Measurements from ENCODE around the gene DDC. TPM values are rescaled to one million over a fixed set of nuclear protein-coding genes. Genes with fewer than 3 reads are reported as not detected.

DDC gene
- total RNA-seq, 1 donor from 2014 or later = not detected

DNA sequence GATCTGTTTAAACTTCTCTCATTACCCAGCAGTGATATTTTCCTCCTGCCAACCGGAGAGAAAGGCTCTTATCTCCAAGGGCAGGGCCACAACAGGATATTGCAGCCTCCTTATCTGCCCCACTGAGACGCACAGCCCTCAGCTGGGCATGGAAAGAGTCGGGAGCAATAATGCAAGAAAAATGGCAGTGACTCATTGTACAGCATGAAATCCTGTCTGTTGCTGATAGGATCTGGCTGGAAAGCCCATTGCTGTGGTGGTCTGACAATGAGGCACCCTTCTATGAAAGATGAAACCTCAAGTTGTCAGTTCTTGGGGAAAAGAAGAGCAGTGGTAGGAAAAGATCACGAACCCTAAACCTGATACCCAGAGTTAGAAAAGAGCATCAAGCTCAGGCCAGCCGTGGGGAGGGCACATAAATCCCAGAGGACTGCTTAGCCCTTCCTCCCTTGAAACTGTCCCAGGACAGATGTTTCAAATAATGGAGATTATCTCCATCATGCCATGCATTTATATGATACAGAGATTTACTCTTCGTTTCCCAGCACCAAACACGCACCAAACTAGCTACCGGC, 68.0 kb downstream of the DDC start:
- H3K9me3 Mint-ChIP-seq = no peaks in the 10 kb centered on the region
- peak overlapping the region; percentile 24 for H3K27ac Mint-ChIP-seq
- peaks cover 15% of the 10 kb centered on the region for H3K27me3 Mint-ChIP-seq (ENCODE audit: low read depth)
- H3K4me3 Mint-ChIP-seq (ENCODE audit: low read depth) = no peak overlapping the region
- no peaks in the 10 kb centered on the region for H3K36me3 Mint-ChIP-seq (ENCODE audit: low read depth)
- intact Hi-C loops (cut with micrococcal nuclease) = loop anchor here (2.0 kb wide), 1 partner anchor 34 kb away; no protein-coding TSS in a partner anchor
- DNase-seq (ENCODE audit: low spot score) = no peak
- H3K4me1 Mint-ChIP-seq (ENCODE audit: low read depth) = peaks cover 17% of the 10 kb centered on the region

DNA sequence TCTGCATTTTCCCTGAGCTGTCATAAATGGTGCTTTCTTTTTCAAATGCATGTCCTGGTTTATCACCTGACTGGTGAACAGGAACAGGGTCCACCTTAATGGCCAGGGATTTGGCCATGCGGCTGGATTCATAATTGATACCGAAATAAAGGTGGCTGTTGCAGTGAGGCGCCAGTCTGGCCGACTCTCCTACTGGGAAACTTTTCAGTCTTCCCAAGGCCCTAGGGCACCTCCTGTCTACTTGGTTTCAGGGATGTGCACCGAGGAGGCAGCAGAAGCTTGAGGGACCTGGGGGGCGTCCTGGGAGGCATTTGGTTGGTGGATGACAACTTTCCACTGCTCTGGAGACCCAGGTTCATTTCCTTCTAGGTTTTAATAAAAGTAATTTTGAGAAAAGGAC, 68.6 kb downstream of the DDC start:
- DNase-seq (ENCODE audit: low spot score) = no peak
- H3K9me3 Mint-ChIP-seq = no peaks in the 10 kb centered on the region
- no peak overlapping the region for H3K27ac Mint-ChIP-seq
- H3K27me3 Mint-ChIP-seq (ENCODE audit: low read depth) = peaks cover 15% of the 10 kb centered on the region
- H3K4me3 Mint-ChIP-seq (ENCODE audit: low read depth) = no peak overlapping the region
- peaks cover 17% of the 10 kb centered on the region for H3K4me1 Mint-ChIP-seq (ENCODE audit: low read depth)
- intact Hi-C loops (cut with micrococcal nuclease) = loop anchor here (2.0 kb wide), 1 partner anchor 34 kb away; no protein-coding TSS in a partner anchor
- no peaks in the 10 kb centered on the region for H3K36me3 Mint-ChIP-seq (ENCODE audit: low read depth)

DNA sequence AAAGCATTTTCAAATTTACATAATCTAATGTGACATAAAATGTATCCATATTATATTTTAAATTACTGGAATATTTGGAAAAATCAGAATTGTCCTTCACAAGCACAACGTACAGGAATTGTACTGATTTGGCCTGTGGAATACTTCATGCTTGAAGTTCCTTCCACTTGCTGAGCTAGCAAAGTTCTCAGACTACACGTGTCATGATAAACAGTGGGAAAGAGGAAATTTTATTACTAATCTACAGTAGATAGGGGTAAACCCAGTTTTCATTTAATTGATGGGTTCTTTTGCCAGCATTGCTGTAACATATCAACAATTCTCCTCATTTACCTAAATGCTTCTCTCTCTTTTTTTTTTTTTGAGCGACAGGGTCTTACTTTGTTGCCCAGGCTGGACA, 69.5 kb downstream of the DDC start:
- DNase-seq (ENCODE audit: low spot score) = no peak
- Mint-ChIP-seq H3K9me3 (no peaks in the 10 kb centered on the region), H3K27ac (no peak overlapping the region), H3K4me1 (ENCODE audit: low read depth) (peaks cover 17% of the 10 kb centered on the region), H3K36me3 (ENCODE audit: low read depth) (no peaks in the 10 kb centered on the region), H3K4me3 (ENCODE audit: low read depth) (no peak overlapping the region), H3K27me3 (ENCODE audit: low read depth) (peaks cover 12% of the 10 kb centered on the region)
- intact Hi-C loops (cut with micrococcal nuclease) = loop anchor here (2.0 kb wide), 1 partner anchor 35 kb away; no protein-coding TSS in a partner anchor

DNA sequence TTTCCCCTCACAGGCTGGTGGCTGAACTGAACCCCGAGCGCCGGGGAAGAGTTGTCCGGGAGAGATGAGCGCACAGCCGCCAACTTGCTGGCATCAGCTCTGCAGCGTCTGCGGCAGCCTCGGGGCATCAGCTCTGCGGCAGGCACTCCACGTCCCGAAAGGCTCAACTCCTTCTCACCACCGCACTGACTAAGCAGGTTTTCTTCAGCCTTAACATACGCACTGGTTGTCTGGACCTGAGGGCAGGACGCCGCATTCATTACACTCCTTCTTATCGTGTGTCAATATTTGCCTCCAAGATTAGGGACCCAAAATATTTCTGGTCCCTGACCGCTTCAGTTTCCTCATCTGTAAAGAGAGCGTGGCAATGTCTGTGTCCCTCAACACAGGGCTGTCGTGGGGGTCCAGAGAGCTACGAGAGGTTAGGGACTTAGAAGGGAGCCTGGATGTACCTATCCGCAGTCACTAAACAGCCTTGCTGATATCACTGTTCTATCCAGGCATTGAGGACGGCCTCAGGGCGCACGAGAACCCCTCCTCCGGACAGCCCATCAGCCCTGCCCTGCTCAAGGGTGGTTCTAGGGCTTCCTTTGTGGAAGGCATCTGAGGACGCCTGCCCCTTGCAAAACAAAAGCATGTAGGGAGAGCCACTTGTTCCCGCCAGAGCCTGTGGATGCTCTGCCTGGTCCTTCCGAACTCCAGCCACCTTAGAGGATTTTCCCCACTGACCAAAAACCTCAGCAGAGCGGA, 72.3 kb downstream of the DDC start:
- Mint-ChIP-seq H3K27me3 (ENCODE audit: low read depth) (peaks cover 12% of the 10 kb centered on the region), H3K27ac (no peak overlapping the region), H3K9me3 (no peaks in the 10 kb centered on the region), H3K4me3 (ENCODE audit: low read depth) (no peak overlapping the region), H3K36me3 (ENCODE audit: low read depth) (no peaks in the 10 kb centered on the region), H3K4me1 (ENCODE audit: low read depth) (peaks cover 17% of the 10 kb centered on the region)
- intact Hi-C loops (cut with micrococcal nuclease) = no loop called here
- DNase-seq (ENCODE audit: low spot score) = no peak

DNA sequence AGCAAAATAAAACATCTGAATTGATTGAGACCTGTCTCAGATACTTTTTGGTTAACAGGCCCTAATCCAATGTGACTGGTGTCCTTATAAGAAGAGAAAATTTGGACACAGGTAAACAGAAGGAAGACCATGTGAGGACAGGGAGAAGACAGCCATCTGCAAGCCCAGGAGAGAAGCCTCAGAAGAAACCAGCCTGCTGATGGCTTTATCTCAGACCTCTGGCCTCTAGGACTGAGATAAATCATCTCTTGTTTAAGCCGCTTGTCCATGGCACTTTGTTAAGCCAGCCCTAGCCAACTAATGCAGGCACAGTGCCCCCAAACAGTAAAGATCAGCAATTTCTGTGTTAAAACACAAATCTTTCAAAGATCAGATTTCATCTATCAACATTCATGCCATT, 73.3 kb downstream of the DDC start:
- Mint-ChIP-seq H3K36me3 (ENCODE audit: low read depth) (no peaks in the 10 kb centered on the region), H3K27ac (no peak overlapping the region), H3K4me3 (ENCODE audit: low read depth) (no peak overlapping the region), H3K4me1 (ENCODE audit: low read depth) (peaks cover 9% of the 10 kb centered on the region), H3K27me3 (ENCODE audit: low read depth) (peaks cover 7% of the 10 kb centered on the region), H3K9me3 (no peaks in the 10 kb centered on the region)
- intact Hi-C loops (cut with micrococcal nuclease) = no loop called here
- no peak for DNase-seq (ENCODE audit: low spot score)

DNA sequence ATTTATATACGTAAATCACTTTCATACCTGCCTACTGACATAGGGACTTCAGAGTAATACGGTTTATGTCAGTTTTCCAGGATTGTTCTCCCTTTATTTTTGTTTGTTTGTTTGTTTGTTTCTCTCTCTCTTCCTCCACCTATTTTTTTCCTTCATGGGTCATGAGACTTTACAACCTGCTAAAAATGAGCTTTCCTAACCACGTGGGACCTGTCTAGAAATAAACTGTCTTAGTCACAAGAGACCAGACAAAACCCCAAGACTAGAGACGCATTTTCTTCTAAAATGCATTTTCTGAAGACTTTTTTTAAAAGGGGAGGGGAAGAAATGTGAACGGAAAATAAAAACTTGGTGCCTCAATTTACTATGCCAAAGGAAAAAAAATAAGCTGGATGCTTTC, 74.0 kb downstream of the DDC start:
- H3K27me3 Mint-ChIP-seq (ENCODE audit: low read depth) = peaks cover 6% of the 10 kb centered on the region
- intact Hi-C loops (cut with micrococcal nuclease) = no loop called here
- no peak overlapping the region for H3K4me3 Mint-ChIP-seq (ENCODE audit: low read depth)
- H3K9me3 Mint-ChIP-seq = no peaks in the 10 kb centered on the region
- H3K27ac Mint-ChIP-seq = no peak overlapping the region
- peaks cover 3% of the 10 kb centered on the region for H3K4me1 Mint-ChIP-seq (ENCODE audit: low read depth)
- DNase-seq (ENCODE audit: low spot score) = no peak
- H3K36me3 Mint-ChIP-seq (ENCODE audit: low read depth) = no peaks in the 10 kb centered on the region

DNA sequence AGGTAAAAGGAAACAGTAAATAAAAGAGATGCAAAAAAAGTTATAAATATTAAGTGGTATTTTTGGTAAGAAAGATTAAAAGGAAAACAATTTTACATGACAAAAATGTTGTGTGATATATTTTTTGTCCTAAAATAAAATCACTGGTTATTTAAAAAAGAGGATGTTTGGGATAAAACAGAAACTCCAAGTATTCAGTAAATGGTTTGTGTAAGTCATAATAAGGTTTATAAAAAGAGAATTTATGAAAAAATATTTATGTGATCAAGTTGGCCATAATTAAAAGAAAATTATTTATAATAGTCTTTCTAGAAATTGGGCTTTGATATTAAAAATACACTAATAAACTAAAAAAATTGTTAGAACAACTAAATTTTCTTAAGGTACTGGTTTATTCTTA, 76.8 kb downstream of the DDC start:
- intact Hi-C loops (cut with micrococcal nuclease) = no loop called here
- peaks cover 9% of the 10 kb centered on the region for H3K27me3 Mint-ChIP-seq (ENCODE audit: low read depth)
- no peaks in the 10 kb centered on the region for H3K36me3 Mint-ChIP-seq (ENCODE audit: low read depth)
- peaks cover 2% of the 10 kb centered on the region for H3K4me1 Mint-ChIP-seq (ENCODE audit: low read depth)
- no peak overlapping the region for H3K4me3 Mint-ChIP-seq (ENCODE audit: low read depth)
- DNase-seq (ENCODE audit: low spot score) = no peak
- H3K27ac Mint-ChIP-seq = no peak overlapping the region
- no peaks in the 10 kb centered on the region for H3K9me3 Mint-ChIP-seq

DNA sequence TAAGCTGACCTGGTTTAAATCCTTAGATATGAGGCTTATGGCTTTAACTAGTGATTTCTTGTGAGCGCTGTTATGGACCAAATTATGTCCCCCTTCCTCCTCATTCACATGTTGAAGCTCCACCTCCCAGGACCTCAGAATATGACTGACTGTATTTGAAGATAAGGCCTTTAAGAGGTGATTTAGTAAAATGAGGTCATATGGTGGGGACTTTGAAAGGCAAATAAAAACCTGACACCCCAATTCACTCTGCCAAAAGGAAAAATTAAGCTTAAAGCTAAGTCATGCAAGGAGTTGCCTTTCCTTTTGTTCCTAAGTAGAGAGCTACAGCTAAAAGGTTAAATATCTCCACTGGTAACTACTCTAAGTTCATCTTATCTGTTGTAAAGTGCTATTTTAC, 78.7 kb downstream of the DDC start:
- no peak overlapping the region for H3K4me3 Mint-ChIP-seq (ENCODE audit: low read depth)
- no peak overlapping the region for H3K27ac Mint-ChIP-seq
- no peaks in the 10 kb centered on the region for H3K36me3 Mint-ChIP-seq (ENCODE audit: low read depth)
- DNase-seq (ENCODE audit: low spot score) = no peak
- H3K9me3 Mint-ChIP-seq = no peaks in the 10 kb centered on the region
- H3K4me1 Mint-ChIP-seq (ENCODE audit: low read depth) = no peaks in the 10 kb centered on the region
- intact Hi-C loops (cut with micrococcal nuclease) = no loop called here
- H3K27me3 Mint-ChIP-seq (ENCODE audit: low read depth) = peaks cover 6% of the 10 kb centered on the region

DNA sequence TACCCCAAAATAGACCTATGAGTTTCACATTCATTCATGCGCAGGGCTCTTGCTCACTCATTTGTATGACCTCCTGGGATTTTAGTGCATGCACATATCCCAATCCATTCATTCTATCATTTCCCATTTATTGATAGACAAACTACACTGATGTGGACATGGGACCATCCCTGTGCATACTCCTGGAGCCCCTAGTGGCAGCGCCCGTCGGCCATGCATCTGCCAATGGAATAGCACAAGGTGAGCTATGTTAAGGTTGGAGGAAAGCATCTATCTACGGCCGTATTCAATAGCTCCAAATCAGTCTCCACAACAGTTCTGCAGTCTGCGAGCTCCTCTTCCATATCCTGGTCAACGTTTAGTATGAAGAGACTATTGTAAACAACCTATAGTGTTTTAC, 83.3 kb downstream of the DDC start:
- Mint-ChIP-seq H3K4me3 (ENCODE audit: low read depth) (no peak overlapping the region), H3K36me3 (ENCODE audit: low read depth) (no peaks in the 10 kb centered on the region), H3K27ac (no peak overlapping the region), H3K27me3 (ENCODE audit: low read depth) (peaks cover 4% of the 10 kb centered on the region), H3K9me3 (no peaks in the 10 kb centered on the region), H3K4me1 (ENCODE audit: low read depth) (no peaks in the 10 kb centered on the region)
- intact Hi-C loops (cut with micrococcal nuclease) = no loop called here
- DNase-seq (ENCODE audit: low spot score) = no peak

DNA sequence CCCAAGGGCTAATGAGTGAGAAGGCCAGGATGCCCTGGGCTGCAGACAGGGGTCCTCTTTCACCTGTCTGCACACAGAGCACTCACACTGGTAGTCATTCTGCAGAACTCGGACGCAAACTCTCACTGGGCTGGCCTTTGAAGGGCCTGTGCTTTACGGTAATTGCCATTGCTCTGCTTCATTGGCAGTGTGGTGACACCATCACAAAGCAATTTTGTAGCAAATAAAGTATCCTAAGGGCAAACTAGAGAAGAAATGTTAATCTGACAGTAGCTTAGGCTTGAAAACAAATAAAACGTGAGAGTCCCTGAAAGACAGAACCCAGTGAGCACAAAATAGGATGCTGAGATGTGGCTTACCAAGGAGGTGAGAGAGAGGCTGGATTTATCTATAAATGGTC, 84.4 kb downstream of the DDC start:
- DNase-seq (ENCODE audit: low spot score) = no peak
- Mint-ChIP-seq H3K9me3 (no peaks in the 10 kb centered on the region), H3K4me1 (ENCODE audit: low read depth) (no peaks in the 10 kb centered on the region), H3K36me3 (ENCODE audit: low read depth) (no peaks in the 10 kb centered on the region), H3K27ac (no peak overlapping the region), H3K4me3 (ENCODE audit: low read depth) (no peak overlapping the region), H3K27me3 (ENCODE audit: low read depth) (peaks cover 4% of the 10 kb centered on the region)
- intact Hi-C loops (cut with micrococcal nuclease) = no loop called here

DNA sequence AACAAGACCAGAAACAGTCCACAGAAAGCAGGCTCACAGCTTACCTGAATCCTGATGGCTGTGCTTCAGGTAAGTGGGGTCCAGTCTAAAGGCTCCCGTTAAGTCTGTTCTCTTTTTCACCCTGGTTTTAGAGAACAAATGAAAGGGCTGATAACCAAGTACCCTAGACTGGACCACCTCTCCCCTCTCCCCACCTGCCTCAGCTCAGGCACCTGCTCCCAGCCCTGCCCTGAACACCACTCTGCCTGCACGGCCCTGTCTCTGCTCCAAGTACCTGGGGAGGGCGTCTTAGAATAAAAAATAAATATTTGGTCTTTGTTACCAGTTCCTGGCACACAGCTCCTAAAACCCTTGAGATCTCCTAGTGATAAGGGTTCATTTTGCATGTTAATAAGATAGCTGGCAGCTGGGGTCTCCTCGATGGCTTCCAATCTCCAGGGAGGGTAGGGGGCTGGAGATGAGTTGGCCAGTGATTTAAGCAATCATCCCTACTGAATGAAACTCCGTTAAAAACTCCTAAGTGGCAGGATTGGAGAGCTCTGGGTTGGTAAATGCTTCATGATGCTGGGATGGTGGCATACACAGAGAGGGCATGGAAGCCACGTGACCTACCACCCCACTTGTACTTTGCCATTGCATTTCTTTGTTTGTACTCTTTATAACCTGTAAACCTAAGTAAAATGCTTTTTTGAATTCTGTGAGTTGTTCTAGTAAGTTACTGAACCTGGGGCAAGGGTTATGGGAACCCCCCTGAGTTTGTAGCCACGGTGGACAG, 85.3 kb downstream of the DDC start:
- DNase-seq (ENCODE audit: low spot score) = no peak
- H3K27ac Mint-ChIP-seq = no peak overlapping the region
- no peaks in the 10 kb centered on the region for H3K36me3 Mint-ChIP-seq (ENCODE audit: low read depth)
- no peak overlapping the region for H3K4me3 Mint-ChIP-seq (ENCODE audit: low read depth)
- H3K27me3 Mint-ChIP-seq (ENCODE audit: low read depth) = peaks cover 4% of the 10 kb centered on the region
- peaks cover under 1% of the 10 kb centered on the region for H3K4me1 Mint-ChIP-seq (ENCODE audit: low read depth)
- H3K9me3 Mint-ChIP-seq = no peaks in the 10 kb centered on the region
- intact Hi-C loops (cut with micrococcal nuclease) = no loop called here

DNA sequence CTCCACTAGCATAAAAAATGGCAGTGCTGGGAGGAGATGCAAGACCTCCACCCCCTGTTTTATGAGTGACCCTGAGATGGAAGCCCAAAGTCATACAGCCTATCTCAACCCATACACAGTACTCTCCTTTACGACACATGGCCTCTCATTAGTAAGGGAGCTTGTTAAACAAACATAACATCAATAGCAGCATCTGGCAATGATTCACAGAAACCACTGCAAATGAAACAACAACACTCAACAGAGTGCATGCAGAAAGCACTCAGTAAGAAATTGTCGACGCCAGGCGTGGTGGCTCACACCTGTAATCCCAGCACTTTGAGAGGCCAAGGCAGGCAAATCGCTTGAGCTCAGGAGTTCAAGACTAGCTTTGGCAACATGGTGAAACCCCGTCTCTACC, 87.6 kb downstream of the DDC start:
- DNase-seq (ENCODE audit: low spot score) = no peak
- H3K27ac Mint-ChIP-seq = no peak overlapping the region
- peaks cover 4% of the 10 kb centered on the region for H3K4me1 Mint-ChIP-seq (ENCODE audit: low read depth)
- intact Hi-C loops (cut with micrococcal nuclease) = no loop called here
- no peak overlapping the region for H3K4me3 Mint-ChIP-seq (ENCODE audit: low read depth)
- no peaks in the 10 kb centered on the region for H3K27me3 Mint-ChIP-seq (ENCODE audit: low read depth)
- H3K36me3 Mint-ChIP-seq (ENCODE audit: low read depth) = no peaks in the 10 kb centered on the region
- no peaks in the 10 kb centered on the region for H3K9me3 Mint-ChIP-seq

Data from activated T-helper 2 cell treated with anti-CD3 and anti-CD28 coated beads, Interferon-gamma antibody, Interleukin-2, Interleukin-4, amounts not matched to agents 10 μg/mL and 5 μg/mL and 100 μg/mL, durations not matched to agents 14 hours and 24 hours and 36 hours (primary cell).